ENCODE measurements around the gene SIRT1. TPM values are rescaled to one million over a fixed set of nuclear protein-coding genes. Genes with fewer than 3 reads are reported as not detected.

The SIRT1 gene
- total RNA-seq, 1 experiment from 2014 or later, result 83.8 TPM

GRCh38 chr10:67917679-67918078 is 33.2 kb downstream of the SIRT1 start:
- Mint-ChIP-seq H3K4me3 (no peak overlapping the region), H3K4me1 (peaks cover 10 to 13% of the 10 kb centered on the region in 2 experiments), H3K27ac (peak overlapping the region in 1 of 3 experiments; percentile 85; a peak in 1 of 7 replicates), H3K9me3 (no peaks in the 10 kb centered on the region), H3K27me3 (ENCODE audit: low read depth) (no peaks in the 10 kb centered on the region), H3K36me3 (ENCODE audit: insufficient read depth in 1 of 3, low read depth in 3 of 3) (peaks cover 13 to 45% (median 33%) of the 10 kb centered on the region in 3 experiments; a peak in 6 of 7 replicates)
- Histone ChIP-seq H3K27me3 (ENCODE audit: insufficient read depth, low read length) (no peaks in the 10 kb centered on the region), H2BK20ac (ENCODE audit: low read depth, low read length, poor library complexity, severe bottlenecking) (no peak overlapping the region), H3K9ac (ENCODE audit: extremely low read depth, insufficient read length, low read length) (no peak overlapping the region), H2BK5ac (ENCODE audit: insufficient read length, low read length) (no peak overlapping the region), H3K14ac (ENCODE audit: insufficient read depth, low read length) (no peak overlapping the region), H2BK12ac (ENCODE audit: insufficient read length, low read depth, low read length) (no peak overlapping the region), H4K20me1 (ENCODE audit: control insufficient read depth, insufficient read depth, insufficient read length) (no peaks in the 10 kb centered on the region), H3K4ac (ENCODE audit: low read depth, low read length) (no peak overlapping the region), H3K23ac (ENCODE audit: insufficient read length, low read depth, low read length) (no peak overlapping the region), H3K18ac (ENCODE audit: insufficient read length, low read depth, low read length) (no peak overlapping the region), H3K56ac (ENCODE audit: insufficient read length, low read depth, low read length) (no peak overlapping the region), H3T11ph (ENCODE audit: low read length) (no peak overlapping the region), H2BK120ac (ENCODE audit: low read depth, low read length, poor library complexity, severe bottlenecking) (no peak overlapping the region), H4K8ac (replicated peaks; ENCODE audit: insufficient read length, low read depth, low read length) (no peak overlapping the region), H3K4me1 (ENCODE audit: insufficient read depth, low read length) (no peaks in the 10 kb centered on the region), H3K79me2 (ENCODE audit: insufficient read depth, low read length) (no peaks in the 10 kb centered on the region), H3K27ac (ENCODE audit: insufficient read length, low read depth, low read length) (no peak overlapping the region), H3K4me2 (ENCODE audit: insufficient read depth, insufficient read length, low read length) (no peak overlapping the region), H3K23me2 (ENCODE audit: insufficient read length, low read depth, low read length, poor library complexity, severe bottlenecking) (no peaks in the 10 kb centered on the region), H2AK5ac (ENCODE audit: insufficient read length, low read length) (no peak overlapping the region), H4K5ac (ENCODE audit: insufficient read length, low read depth, low read length) (no peak overlapping the region), H2AFZ (ENCODE audit: low read length) (no peak overlapping the region), H3K79me1 (ENCODE audit: insufficient read depth, low read depth, low read length, poor library complexity, severe bottlenecking) (no peaks in the 10 kb centered on the region), H3K9me3 (ENCODE audit: control insufficient read depth, low read depth, low read length) (no peaks in the 10 kb centered on the region), H2BK15ac (ENCODE audit: low read depth, low read length) (no peak overlapping the region), H4K91ac (ENCODE audit: insufficient read length, low read depth, low read length) (no peak overlapping the region)
- TF ChIP-seq CTCF (conservative IDR thresholded peaks at IDR 0.05), result no peak
- no peak for DNase-seq
- no CpG with 5 or more reads among the region's 1 CpG for WGBS (ENCODE audit: extremely low coverage, insufficient read length, low lambda C conversion rate)
